ENCODE measurements around the gene HPCA. TPM values are rescaled to one million over a fixed set of nuclear protein-coding genes. Genes with fewer than 3 reads are reported as not detected.

Gene HPCA
- total and polyA plus RNA-seq, 2 of the 4 experiments (the other 2 are of a cell fraction): 0.22 TPM; not detected in 1

DNA sequence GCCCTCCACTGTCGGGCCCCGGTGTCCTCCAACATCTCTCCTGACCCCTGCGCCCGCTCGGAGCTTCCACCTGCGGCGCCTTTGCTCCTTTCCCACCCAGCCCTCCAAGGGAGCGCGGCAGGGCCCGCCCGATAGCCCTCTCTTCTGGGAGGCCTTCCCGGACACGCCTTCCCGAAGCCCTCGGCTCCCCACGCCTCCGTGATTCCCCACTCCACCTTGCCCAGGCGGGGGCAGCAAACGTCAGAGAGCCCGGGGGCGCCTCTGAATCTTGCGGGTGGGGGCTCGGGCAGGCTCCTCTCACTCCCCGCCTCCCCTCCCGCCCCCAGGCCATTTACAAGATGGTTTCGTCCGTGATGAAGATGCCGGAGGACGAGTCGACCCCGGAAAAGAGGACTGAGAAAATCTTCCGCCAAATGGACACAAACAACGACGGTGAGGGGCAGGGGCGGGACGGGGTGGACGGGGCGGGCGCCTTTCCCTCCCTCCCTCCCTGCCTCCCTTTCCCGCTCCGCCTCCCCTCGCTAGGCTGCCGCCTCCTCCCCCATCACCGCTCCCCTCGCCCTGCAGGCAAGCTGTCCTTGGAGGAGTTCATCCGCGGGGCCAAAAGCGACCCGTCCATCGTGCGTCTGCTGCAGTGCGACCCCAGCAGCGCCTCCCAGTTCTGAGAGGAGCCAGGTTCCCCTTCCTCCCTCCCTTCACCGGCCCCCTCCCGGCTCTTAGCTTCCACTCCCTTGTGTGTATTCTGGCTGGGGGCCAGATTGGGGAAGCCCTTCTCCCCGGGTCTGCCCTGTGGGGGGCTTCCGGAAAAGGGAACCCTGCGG, 7.1 kb downstream of the HPCA start:
- Histone ChIP-seq H2AFZ (replicated peaks; ENCODE audit: low read length, poor library complexity) (peak overlapping the region; percentile 87), H2BK15ac (ENCODE audit: low read depth, low read length) (no peak overlapping the region), H3K36me3 (ENCODE audit: control insufficient read depth, insufficient read depth, low read length) (peaks cover 1% of the 10 kb centered on the region; the same call in 1 of the 2 replicates), H3K23ac (ENCODE audit: low read depth, low read length) (no peak overlapping the region), H3K9me3 (ENCODE audit: control insufficient read depth, insufficient read depth, low read length) (peaks cover 2% of the 10 kb centered on the region; the same call in 1 of the 2 replicates), H2BK20ac (ENCODE audit: low read depth, low read length) (no peak overlapping the region), H3K4me2 (ENCODE audit: low read depth, low read length) (peak overlapping the region; percentile 41), H4K91ac (ENCODE audit: insufficient read depth, low read depth, low read length) (no peak overlapping the region), H3K56ac (ENCODE audit: extremely low read depth, insufficient read depth, low read length) (no peak overlapping the region), H3K27me3 (ENCODE audit: control insufficient read depth, insufficient read depth, low read length) (peaks cover 35% of the 10 kb centered on the region), H4K8ac (ENCODE audit: low read depth in 2 of 2, low read length in 2 of 2) (peak overlapping the region in 1 of 2 experiments; percentile 21; a peak in 1 of 4 replicates), H3K79me1 (ENCODE audit: low read depth in 1 of 2, low read length in 2 of 2) (no peaks in the 10 kb centered on the region), H2AK9ac (replicated peaks; ENCODE audit: low read depth, low read length, poor library complexity) (peak overlapping the region; percentile 28), H3K9me1 (ENCODE audit: insufficient read depth, low read length) (0 out of 2 replicates have a peak, but pooled peaks cover 3% of the 10 kb centered on the region), H3K14ac (replicated peaks; ENCODE audit: low read depth, low read length) (no peak overlapping the region), H3K4ac (ENCODE audit: low read depth, low read length) (no peak overlapping the region), H3K4me1 (ENCODE audit: control insufficient read depth, insufficient read depth, low read length) (no peaks in the 10 kb centered on the region; the same call in 1 of the 2 replicates), H3K4me3 (ENCODE audit: insufficient read depth, low read depth, low read length) (peak overlapping the region; percentile 39), H4K5ac (ENCODE audit: low read depth, low read length) (no peak overlapping the region), H4K20me1 (ENCODE audit: insufficient read depth, low read length) (no peaks in the 10 kb centered on the region), H2BK5ac (ENCODE audit: low read depth, low read length, poor library complexity, severe bottlenecking) (no peak overlapping the region), H3K9ac (ENCODE audit: low read depth, low read length) (no peak overlapping the region), H2AK5ac (ENCODE audit: low read depth, low read length) (no peak overlapping the region), H3K27ac (ENCODE audit: insufficient read depth, low read length) (no peak overlapping the region), H3K18ac (ENCODE audit: low read depth, low read length) (no peak overlapping the region), H2BK120ac (ENCODE audit: low read depth, low read length) (no peak overlapping the region)
- CTCF ChIA-PET: interaction anchor here (0.6 to 1.0 kb wide), 3 partner anchors 22 to 373 kb away, joined by 3 to 6 read pairs (median 5); no protein-coding TSS in a partner anchor
- peak; percentile 20 for DNase-seq
- ATAC-seq (ENCODE audit: low read depth): peak; percentile 82
- peak; percentile 34; the same call in 1 of the 2 replicates for TF ChIP-seq MAZ (IDR thresholded peaks at IDR 0.05; ENCODE audit: borderline replicate concordance, low read depth, low read length)
- TF ChIP-seq CHD1 (IDR thresholded peaks at IDR 0.05; ENCODE audit: low read depth, low read length): no peak
- TF ChIP-seq MAFK (IDR thresholded peaks at IDR 0.05; ENCODE audit: low read depth, low read length): no peak
- BruUV-seq (replicated peaks): no TSS peak
- in situ Hi-C loops (cut with MboI; ENCODE audit: low sequenced_read_pairs) (no loop called here), dilution Hi-C loops (cut with HindIII; ENCODE audit: low sequenced_read_pairs, unreplicated experiment) (no loop called here), intact Hi-C loops (cut with micrococcal nuclease) (no loop called here)
- WGBS, 2 experiments (ENCODE audit: extremely low coverage in 2 of 2, insufficient read length in 1 of 2): 15% methylated on average over 11 of the region's 58 CpGs; no CpG with 5 or more reads in 1 of the 2 experiments
- POLR2A ChIA-PET (ENCODE audit: unreplicated experiment): no interaction called here

All from IMR-90 (cell line).